ENCODE measurements around the gene SHQ1. TPM values are rescaled to one million over a fixed set of nuclear protein-coding genes. Genes with fewer than 3 reads are reported as not detected.
A peak's percentile ranks its signal among the peaks of the same experiment; 100 is the strongest.
"Not testable (repeated sequence)": the region's sequence is repeated elsewhere in the genome, so short reads cannot be mapped to it uniquely, and the experiment has no call there.

Gene SHQ1
- total RNA-seq, 3 donors from 2014 or later, result 39.2 to 52.1 (median 44.4) TPM

DNA sequence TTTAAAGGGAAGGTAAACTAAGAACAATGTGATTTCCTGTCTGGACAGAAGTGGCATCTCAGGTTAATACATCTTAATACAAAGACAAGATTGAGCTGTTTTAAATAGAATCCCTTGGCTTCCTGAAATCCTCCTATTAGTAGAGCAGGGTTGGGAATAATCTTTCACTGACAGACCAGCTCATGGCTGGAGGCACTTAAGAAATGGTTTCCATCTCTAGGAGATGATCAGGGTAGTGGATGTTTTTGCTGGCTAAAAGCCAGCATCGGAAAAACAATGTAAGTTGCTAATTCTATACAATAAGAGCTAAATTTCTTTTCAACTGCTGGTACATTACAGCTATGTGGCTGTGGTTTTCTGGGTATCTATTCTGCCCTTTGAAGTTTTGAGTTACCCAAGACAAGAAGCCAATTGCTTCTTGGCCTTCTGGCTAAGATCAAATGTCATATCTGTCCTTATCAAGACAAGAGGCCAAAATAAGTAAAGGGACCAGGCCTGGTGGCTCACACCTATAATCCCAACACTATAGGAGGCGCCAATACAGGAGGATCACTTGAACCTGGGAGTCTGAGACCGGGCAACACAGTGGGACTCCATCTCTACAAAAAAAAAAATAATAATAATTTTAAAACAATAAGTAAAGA is 49.6 kb downstream of the SHQ1 start:
- peaks cover 39% of the 10 kb centered on the region for H3K36me3 Mint-ChIP-seq (ENCODE audit: insufficient read depth)
- no peak overlapping the region for H3K4me3 Mint-ChIP-seq
- H3K27me3 Mint-ChIP-seq (ENCODE audit: low read depth), result no peaks in the 10 kb centered on the region
- no peaks in the 10 kb centered on the region for H3K9me3 Mint-ChIP-seq
- ATAC-seq (no peak), DNase-seq (no peak)
- peaks cover 15% of the 10 kb centered on the region for H3K4me1 Mint-ChIP-seq (ENCODE audit: low read depth)

GRCh38 chr3:72797773-72798543 is 50.3 kb downstream of the SHQ1 start:
- Mint-ChIP-seq H3K4me1 (ENCODE audit: low read depth) (peaks cover 15% of the 10 kb centered on the region), H3K9me3 (no peaks in the 10 kb centered on the region), H3K4me3 (no peak overlapping the region), H3K27me3 (ENCODE audit: low read depth) (no peaks in the 10 kb centered on the region), H3K36me3 (ENCODE audit: insufficient read depth) (peaks cover 37% of the 10 kb centered on the region)
- ATAC-seq (no peak), DNase-seq (no peak)

DNA sequence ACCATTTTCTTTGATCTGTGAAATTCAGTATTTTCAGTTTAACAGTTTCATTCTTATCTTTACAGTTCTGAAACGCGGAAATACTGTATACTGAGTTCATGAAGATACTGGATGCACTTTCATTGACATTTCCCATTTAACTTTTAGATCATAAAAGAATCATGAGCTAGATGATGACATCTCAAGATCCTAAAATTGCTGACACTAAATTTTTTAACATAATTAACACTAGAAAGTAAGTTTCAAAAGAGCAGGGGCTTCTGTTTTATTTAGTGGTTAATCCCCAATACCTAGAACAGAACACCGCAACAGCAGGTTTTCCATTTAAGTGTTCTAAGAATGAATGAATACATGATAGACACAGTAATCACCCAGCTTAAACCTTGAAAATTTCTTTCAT is 54.2 kb downstream of the SHQ1 start:
- no peak for ATAC-seq
- no peaks in the 10 kb centered on the region for H3K27me3 Mint-ChIP-seq (ENCODE audit: low read depth)
- peaks cover 36% of the 10 kb centered on the region for H3K36me3 Mint-ChIP-seq (ENCODE audit: insufficient read depth)
- H3K4me1 Mint-ChIP-seq (ENCODE audit: low read depth), result peaks cover 12% of the 10 kb centered on the region
- H3K4me3 Mint-ChIP-seq, result no peak overlapping the region
- no peak for DNase-seq
- H3K9me3 Mint-ChIP-seq, result no peaks in the 10 kb centered on the region

- Mint-ChIP-seq H3K4me1 (ENCODE audit: low read depth) (peaks cover 12% of the 10 kb centered on the region), H3K4me3 (peak overlapping the region; percentile 21), H3K27me3 (ENCODE audit: low read depth) (no peaks in the 10 kb centered on the region), H3K36me3 (ENCODE audit: insufficient read depth) (peaks cover 26% of the 10 kb centered on the region), H3K9me3 (no peaks in the 10 kb centered on the region)
- ATAC-seq (no peak), DNase-seq (no peak)
Observed at GRCh38 chr3:72791161-72791560, 57.1 kb downstream of the SHQ1 start.

- ATAC-seq (no peak), DNase-seq (no peak)
- no peaks in the 10 kb centered on the region for H3K9me3 Mint-ChIP-seq
- H3K27me3 Mint-ChIP-seq (ENCODE audit: low read depth), result no peaks in the 10 kb centered on the region
- H3K4me1 Mint-ChIP-seq (ENCODE audit: low read depth), result peaks cover 12% of the 10 kb centered on the region
- H3K36me3 Mint-ChIP-seq (ENCODE audit: insufficient read depth), result peaks cover 21% of the 10 kb centered on the region
- no peak overlapping the region for H3K4me3 Mint-ChIP-seq
Observed at GRCh38 chr3:72789786-72790185, 58.5 kb downstream of the SHQ1 start.

DNA sequence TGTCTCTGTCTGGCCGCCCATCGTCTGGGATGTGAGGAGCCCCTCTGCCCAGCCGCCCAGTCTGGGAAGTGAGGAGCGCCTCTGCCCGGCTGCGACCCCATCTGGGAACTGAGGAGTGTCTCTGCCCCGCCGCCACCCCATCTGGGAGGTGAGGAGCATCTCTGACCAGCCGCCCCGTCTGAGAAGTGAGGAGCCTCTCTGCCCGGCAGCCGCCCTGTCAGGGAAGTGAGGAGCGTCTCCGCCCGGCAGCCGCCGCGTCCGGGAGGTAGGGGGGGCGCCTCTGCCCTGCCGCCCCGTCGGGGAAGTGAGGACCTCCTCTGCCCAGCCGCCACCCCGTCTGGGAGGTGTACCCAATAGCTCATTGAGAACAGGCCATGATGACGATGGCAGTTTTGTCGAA is 60.0 kb downstream of the SHQ1 start:
- H3K4me1 Mint-ChIP-seq (ENCODE audit: low read depth); H3K27me3 Mint-ChIP-seq (ENCODE audit: low read depth); DNase-seq; H3K4me3 Mint-ChIP-seq; ATAC-seq; H3K9me3 Mint-ChIP-seq: not testable (repeated sequence)
- H3K36me3 Mint-ChIP-seq (ENCODE audit: insufficient read depth), result peaks cover 22% of the 10 kb centered on the region

GRCh38 chr3:72786668-72787067 is 61.6 kb downstream of the SHQ1 start:
- Mint-ChIP-seq H3K9me3 (no peaks in the 10 kb centered on the region), H3K36me3 (ENCODE audit: insufficient read depth) (peaks cover 16% of the 10 kb centered on the region), H3K4me1 (ENCODE audit: low read depth) (peaks cover 9% of the 10 kb centered on the region), H3K27me3 (ENCODE audit: low read depth) (no peaks in the 10 kb centered on the region), H3K4me3 (no peak overlapping the region)
- DNase-seq, result no peak
- no peak for ATAC-seq

- H3K4me3 Mint-ChIP-seq, result no peak overlapping the region
- ATAC-seq (no peak), DNase-seq (no peak)
- no peaks in the 10 kb centered on the region for H3K27me3 Mint-ChIP-seq (ENCODE audit: low read depth)
- no peaks in the 10 kb centered on the region for H3K9me3 Mint-ChIP-seq
- peaks cover 15% of the 10 kb centered on the region for H3K36me3 Mint-ChIP-seq (ENCODE audit: insufficient read depth)
- H3K4me1 Mint-ChIP-seq (ENCODE audit: low read depth), result no peaks in the 10 kb centered on the region
Observed at GRCh38 chr3:72784226-72784625, 64.0 kb downstream of the SHQ1 start.

- Mint-ChIP-seq H3K9me3 (no peaks in the 10 kb centered on the region), H3K27me3 (ENCODE audit: low read depth) (no peaks in the 10 kb centered on the region)
- ATAC-seq, result no peak
Observed at GRCh38 chr3:72782521-72782920, 65.7 kb downstream of the SHQ1 start.

DNA sequence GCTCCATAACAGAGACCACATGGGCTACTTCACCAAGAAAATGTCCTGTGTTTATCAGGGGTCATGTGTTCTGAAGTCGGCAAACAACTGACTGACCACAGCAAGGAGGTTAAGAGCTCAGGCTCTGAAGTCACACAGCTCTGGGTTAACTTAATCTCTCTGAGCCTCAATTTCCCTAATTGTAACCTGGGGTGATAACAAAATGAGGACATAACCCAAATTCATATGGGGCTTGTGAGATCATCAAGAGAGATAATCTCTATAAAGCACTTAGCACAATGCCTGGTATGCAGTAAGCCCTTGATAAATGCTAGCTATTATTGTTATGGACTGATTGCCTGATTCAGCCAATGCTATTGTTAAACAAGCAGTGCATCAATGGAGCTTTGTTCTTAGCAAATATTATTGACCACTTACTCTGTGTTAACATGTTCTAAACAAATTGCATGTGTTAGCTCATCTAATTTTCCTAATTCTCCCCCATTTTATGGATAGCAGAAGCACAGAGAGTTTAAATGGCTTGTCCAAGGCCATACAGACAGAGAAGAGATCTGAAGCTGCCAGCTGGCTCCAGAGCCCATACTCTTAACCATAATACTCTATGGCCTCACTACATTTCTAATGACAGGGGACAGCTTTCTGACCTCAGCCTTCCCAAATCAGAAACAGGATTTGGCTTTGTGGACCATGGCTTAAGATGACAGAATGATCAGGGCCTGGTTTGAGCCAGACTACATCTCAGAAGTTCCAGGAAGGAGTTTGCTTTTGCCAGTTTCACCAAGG is 78.3 kb downstream of the SHQ1 start:
- Mint-ChIP-seq H3K27me3 (ENCODE audit: low read depth) (no peaks in the 10 kb centered on the region), H3K9me3 (no peaks in the 10 kb centered on the region), H3K4me3 (no peak overlapping the region), H3K4me1 (ENCODE audit: low read depth) (peaks cover 3% of the 10 kb centered on the region), H3K36me3 (ENCODE audit: insufficient read depth) (peaks cover 35% of the 10 kb centered on the region)
- ATAC-seq, result no peak
- no peak for DNase-seq

More at GRCh38 chr3:72782521-72782920, 65.7 kb downstream of the SHQ1 start:
- Mint-ChIP-seq H3K4me1 (ENCODE audit: low read depth) (no peaks in the 10 kb centered on the region), H3K4me3 (no peak overlapping the region), H3K36me3 (ENCODE audit: insufficient read depth) (peaks cover 22% of the 10 kb centered on the region)
- DNase-seq, result no peak

DNA sequence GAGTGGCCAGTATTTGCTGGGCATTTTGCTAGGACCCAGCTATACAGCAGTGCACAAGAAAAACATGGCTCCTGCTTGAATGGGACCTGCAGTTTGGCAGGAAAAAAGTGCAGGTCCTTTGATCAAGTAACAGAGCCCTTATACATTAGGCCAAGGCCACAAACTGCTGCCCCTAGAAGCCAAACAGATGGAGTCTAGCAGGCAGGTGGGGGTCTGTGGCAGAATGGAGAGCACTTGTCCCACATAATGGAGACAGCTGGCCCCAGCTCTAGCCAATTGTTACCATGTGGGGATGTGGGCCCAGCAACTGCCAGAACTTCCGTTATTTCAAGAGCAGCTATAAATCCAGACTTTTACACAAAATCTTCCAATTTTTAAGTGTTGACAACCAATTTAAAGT is 79.3 kb downstream of the SHQ1 start:
- H3K4me1 Mint-ChIP-seq (ENCODE audit: low read depth), result peaks cover 4% of the 10 kb centered on the region
- peaks cover 38% of the 10 kb centered on the region for H3K36me3 Mint-ChIP-seq (ENCODE audit: insufficient read depth)
- no peak overlapping the region for H3K4me3 Mint-ChIP-seq
- H3K27me3 Mint-ChIP-seq (ENCODE audit: low read depth), result no peaks in the 10 kb centered on the region
- no peaks in the 10 kb centered on the region for H3K9me3 Mint-ChIP-seq
- DNase-seq (no peak), ATAC-seq (no peak)

DNA sequence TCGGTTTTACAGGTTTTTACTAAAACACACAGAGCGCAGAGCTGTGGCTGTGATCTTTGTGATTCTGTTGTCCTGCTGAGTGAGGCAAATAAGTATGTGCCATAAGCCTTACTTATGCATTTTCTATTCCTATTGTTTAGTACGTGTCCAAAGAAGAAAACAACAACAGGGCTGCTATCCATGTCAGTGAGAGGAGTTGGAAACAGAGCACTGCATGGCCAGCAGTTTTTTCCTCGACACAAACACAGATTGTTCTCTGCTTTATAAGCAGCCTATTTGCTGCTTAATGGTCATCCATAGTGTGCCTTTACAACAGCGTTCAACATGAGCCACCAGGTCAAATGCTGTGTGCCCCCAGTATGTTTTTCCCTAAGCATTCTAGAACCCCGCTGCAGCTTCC is 79.8 kb downstream of the SHQ1 start:
- Mint-ChIP-seq H3K4me1 (ENCODE audit: low read depth) (peaks cover 4% of the 10 kb centered on the region), H3K27me3 (ENCODE audit: low read depth) (no peaks in the 10 kb centered on the region), H3K9me3 (no peaks in the 10 kb centered on the region), H3K36me3 (ENCODE audit: insufficient read depth) (peaks cover 43% of the 10 kb centered on the region), H3K4me3 (no peak overlapping the region)
- ATAC-seq, result no peak
- DNase-seq, result no peak

- Mint-ChIP-seq H3K4me1 (ENCODE audit: low read depth) (peaks cover 4% of the 10 kb centered on the region), H3K9me3 (no peaks in the 10 kb centered on the region), H3K36me3 (ENCODE audit: insufficient read depth) (peaks cover 46% of the 10 kb centered on the region), H3K4me3 (no peak overlapping the region), H3K27me3 (ENCODE audit: low read depth) (no peaks in the 10 kb centered on the region)
- DNase-seq (no peak), ATAC-seq (no peak)
Observed at GRCh38 chr3:72768006-72768441, 80.2 kb downstream of the SHQ1 start.

- H3K4me1 Mint-ChIP-seq (ENCODE audit: low read depth), result peaks cover 4% of the 10 kb centered on the region
- no peaks in the 10 kb centered on the region for H3K27me3 Mint-ChIP-seq (ENCODE audit: low read depth)
- no peak overlapping the region for H3K4me3 Mint-ChIP-seq
- ATAC-seq (no peak), DNase-seq (no peak)
- H3K9me3 Mint-ChIP-seq, result no peaks in the 10 kb centered on the region
- H3K36me3 Mint-ChIP-seq (ENCODE audit: insufficient read depth), result peaks cover 50% of the 10 kb centered on the region
Observed at GRCh38 chr3:72766866-72767265, 81.4 kb downstream of the SHQ1 start.

Data from activated T-cell treated with anti-CD3 and anti-CD28 coated beads, Interleukin-2, amount 50 U/mL, for 4 hours (primary cell).